Effector CD4-positive, alpha-beta T cell (primary cell): ENCODE measurements around the gene MGLL.

Experiments used
- DNase-seq: peaks from one replicate; pipeline ENCODE4 v3.0.0-alpha.2; 2020

The MGLL gene

DNA sequence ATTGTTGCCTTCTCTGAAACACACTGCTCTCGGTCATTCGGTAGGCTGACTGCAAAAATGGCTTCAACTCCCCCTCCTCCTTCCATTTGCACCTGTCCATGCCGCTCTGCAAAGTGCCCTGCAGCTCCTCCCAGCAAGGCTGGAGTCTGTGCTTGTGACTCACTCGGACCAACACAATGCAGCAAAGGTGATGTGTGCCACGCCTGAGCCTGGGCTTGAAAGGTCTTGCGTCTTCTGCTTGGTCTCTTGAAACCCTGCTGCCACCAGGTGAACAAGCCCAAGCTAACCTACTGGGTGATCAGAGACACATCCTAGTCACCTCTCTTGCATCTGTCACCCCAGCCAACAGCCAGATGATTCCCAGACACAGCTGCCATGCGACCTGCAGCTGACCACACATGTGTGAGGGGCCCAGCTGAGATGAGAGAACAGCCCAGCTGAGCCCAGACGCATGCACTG, 71.1 kb downstream of the MGLL start:
- DNase-seq = no peak

DNA sequence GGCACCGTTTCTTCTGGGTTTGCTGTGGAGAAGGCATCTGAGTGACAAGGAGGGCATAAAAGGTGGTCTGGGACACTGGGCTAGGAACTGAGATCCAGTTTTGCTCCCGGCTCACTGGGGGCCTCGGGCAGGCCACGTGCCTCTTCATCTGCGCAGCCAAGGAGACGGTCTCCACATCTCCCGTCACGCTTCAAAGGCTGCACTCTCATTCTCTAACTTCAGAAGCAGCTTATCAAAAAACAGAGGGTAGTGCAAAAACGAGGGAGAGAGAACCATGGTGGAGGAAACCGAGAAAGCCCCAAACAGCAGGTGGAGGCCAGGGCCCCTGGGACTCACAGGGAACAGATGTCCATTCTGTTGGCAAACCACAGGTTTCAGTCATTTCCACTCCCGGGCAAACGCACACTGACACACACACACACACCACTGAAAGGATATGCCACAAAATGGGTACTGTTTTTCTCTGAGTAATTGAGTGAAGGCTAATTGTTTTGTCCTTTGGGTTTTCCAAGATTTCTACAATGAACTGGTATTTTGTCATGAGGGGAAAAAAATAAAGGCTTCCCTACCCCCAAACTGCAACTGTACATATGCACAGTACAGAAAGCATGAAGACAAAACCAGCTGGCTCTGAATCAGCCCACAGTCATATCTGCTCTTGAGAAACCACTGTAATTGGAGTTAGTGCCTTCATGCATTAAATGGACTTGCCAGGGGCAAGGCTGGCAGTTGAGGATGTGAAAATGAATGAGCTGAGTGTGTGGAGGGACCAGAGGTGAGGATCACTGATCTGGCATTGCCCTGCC, 71.9 kb downstream of the MGLL start:
- DNase-seq = no peak

DNA sequence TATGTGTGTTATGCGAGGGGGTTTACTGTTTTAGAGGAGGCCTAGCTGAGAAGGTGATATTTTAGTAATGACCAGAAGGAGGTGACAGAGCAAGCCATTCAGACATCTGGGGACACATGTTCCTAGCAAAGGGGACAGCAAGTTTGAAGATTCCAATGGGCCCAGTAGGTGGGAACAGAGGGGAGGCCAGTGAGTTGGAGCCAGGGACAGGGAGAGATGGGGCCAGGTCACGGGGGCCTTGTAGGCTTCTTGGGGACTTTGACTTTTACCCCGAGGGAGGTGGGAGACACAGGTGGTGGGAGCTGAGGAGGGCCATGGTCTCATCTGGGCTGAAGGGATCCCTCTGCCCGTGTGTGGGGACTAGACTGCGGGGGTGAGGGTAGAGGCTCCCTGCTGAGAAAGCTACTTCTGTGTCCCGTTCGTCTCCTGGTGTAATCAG, 72.5 kb downstream of the MGLL start:
- DNase-seq = no peak

DNA sequence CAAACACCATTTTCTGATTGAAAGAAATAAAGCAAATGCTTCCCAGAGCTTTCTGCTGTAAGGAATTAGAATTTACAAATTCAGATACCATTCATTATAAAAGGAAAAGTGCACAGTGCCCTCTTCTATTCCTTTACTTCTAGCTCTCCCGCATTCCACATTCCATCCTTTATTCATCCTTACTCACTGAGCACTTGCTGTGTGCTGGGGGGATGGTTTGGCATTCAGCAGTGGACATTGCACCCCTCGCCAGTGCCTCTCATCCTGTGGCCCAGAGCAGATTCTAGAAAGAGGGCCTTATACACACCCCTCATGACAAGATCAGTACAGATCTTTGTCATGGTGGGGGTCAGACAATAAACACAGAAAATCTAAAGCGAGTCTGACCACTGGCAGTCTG, 73.0 kb downstream of the MGLL start:
- DNase-seq = no peak

DNA sequence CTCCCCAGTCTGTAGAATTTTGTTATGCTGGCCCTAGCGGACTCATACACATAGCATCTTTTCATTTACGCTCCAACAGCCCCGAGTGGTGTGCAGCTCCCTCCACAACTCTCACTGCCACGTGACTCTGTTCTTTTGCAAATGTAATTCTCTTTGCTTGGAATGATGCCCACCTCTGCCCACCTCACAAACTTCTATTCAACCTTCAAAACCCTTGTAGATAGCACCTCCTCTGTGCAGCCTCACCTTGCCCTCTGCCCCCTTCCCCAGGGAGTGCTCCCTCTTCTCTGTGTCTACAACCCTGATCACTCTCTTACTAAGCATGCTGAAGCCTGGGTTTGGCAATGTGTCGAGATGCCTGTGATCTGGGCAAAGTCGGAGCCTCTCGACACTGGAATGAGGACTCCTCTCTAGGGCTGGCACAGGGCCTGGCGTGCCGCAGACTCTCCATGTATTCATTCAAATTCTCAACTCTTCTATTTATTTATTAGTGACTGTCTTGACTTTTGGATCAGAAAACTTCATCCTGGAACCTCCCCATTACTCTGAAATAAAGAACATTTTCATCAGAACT, 73.5 kb downstream of the MGLL start:
- DNase-seq = no peak

DNA sequence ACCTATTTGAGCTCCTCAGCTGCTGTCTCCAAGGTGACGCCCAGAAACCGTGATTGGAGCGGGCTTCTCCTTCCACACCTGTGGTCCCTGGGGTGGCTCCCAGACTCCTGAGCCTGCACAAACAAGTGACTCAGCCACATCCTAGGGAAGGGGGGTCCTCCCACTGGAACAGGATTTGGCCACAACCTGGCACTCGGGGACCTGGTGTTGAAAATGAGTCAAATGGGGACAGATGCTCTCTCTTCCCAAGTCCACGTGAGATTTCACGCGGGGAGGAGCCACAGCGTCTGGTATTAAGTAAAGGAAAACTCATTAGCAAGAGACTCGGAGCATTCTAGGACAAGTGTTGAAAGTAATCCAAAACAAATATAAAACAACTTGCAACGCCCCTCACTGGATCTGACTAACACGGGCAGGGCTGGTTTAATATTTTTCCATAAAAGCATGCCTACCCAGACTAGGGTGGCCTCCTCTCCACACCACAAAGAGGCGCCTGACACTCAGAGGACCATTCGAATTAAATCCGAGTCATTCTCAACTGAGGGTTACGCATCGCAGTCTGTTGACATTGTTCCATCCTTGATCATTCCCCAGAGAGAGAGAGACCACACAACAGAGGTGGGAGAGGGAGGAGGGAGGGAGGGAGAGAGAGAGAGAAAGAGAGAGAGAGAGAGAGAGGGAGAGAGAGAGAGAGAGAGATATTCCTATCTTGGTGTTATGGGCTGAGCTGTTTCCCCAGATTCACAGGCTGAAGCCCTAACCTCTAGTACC, 74.4 kb downstream of the MGLL start:
- no peak for DNase-seq

DNA sequence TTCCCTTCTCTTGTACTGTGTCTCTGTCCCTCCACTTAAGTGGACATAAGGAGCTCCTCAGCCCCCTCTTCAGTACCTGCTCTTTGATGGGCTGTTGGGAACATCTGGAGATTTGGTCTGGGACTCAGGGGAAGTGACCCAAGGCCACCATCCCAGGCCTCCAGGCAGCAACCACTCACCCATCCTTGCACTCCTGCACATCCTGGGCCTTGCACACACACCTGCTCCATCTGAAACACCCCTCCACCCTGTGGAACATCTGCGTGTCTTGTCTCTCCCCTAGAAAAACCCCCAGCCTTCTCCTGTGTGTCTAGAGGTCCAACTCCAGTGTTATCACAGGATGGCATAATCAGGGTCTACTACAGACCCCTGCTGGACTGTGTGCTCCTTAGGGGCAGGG, 75.2 kb downstream of the MGLL start:
- no peak for DNase-seq

DNA sequence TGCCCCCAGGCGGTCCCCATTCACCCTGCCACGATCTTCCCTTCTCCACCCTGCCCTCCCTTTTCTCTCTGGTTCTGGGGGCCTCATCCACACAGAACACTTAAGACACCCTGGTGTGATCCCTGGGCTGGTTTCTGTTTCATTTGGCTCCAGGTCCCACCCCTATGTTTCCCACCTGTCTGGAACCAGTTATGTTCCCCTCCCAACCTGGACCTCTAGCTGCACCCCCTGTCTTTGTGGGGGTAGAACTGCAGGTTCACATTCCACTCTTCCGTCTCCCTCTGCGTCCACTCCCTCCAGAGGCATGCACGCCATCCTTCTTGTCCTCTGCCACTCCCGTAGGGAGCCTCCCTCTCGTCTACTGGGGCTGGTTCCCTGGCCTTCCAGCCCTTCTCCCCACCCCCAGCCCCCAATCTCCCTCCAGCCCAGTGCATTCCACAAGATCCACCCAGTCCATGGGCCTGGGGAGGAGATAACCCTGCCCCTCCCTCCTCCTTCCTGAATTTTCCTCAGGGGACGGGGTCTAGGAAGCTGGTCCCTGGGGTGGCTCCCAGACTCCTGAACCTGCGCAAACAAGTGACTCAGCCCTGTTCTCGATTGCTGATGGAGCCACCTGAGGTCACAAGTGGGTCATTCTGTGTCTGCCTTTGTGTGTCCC, 75.8 kb downstream of the MGLL start:
- no peak for DNase-seq

DNA sequence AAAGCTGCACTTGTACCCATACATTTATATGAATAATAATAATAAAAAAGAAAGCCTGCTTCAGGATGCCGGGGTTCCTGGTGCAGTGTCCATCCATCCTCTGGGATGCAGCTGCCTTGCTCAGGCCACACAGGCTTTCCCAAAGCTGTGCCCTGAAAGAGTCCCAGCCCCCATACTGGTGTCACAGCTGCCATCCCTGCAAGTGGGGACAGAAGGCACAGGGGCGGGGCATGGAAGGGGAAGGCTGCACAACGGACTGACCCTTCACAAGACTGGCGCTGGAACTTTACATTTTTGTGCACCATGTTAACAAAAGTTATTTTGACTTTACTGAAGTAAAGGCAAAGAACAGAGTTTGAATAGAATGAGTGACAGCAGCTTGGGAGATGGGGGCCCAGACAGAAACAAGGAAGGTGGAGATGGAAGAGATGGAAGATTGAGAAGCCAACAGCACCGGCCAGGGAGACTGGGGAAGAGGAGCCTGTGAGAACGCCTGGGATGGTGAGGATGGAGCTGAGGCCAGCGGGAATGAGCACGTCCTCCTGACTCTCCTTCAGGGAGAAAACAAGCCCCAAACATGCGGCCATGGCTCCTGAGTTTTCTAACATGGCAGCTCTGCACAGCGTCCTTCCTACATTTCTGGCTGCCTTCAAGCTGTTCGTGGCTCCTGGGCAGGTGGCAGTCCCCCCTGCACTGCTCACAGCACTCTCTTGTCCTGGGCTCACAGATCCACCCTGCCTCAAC, 76.5 kb downstream of the MGLL start:
- DNase-seq = no peak

DNA sequence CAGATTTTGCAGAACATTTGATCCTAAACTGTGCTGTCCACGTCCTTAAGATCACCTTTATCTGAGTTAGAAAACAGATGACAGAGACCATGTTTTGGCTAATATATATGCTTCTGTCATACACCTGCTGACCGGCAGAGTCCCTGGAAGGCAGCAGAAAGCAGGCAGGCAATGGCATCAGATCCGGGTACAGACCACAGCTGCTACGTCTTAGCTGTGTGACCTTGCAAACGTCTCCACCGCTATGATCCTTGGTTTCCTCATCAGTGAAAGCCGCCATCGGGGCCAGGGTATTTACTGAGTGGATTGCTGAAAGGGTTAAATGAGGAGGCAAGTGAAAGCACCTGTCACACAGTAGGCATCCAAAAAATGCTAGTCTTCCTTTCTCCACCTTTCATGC, 77.4 kb downstream of the MGLL start:
- no peak for DNase-seq

DNA sequence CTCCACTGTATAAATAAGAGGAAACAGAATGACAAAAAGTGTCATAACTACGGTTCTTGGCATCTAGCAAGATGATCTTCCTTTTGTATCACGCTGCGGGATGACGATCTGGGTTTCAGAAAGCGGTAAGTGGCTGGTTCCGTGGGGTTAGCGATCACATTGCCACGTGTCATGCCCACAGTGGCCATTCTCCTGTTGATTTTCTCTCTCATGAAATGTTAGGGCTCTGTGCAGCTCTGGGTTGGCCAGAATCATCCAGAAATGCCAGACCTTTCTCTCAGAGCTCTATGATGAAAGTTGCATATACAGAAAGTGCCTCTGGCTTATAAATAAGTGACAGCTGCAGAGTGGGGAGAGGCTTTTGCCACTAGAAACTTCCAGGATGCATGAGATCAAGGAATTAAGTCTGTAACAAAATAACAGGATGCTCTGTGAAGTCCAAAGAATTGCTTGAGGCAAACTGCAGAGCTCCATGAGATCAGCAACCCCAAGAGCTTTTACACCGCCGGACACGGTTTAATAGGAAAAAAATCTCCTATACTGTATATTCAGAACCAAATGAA, 78.0 kb downstream of the MGLL start:
- DNase-seq = no peak

DNA sequence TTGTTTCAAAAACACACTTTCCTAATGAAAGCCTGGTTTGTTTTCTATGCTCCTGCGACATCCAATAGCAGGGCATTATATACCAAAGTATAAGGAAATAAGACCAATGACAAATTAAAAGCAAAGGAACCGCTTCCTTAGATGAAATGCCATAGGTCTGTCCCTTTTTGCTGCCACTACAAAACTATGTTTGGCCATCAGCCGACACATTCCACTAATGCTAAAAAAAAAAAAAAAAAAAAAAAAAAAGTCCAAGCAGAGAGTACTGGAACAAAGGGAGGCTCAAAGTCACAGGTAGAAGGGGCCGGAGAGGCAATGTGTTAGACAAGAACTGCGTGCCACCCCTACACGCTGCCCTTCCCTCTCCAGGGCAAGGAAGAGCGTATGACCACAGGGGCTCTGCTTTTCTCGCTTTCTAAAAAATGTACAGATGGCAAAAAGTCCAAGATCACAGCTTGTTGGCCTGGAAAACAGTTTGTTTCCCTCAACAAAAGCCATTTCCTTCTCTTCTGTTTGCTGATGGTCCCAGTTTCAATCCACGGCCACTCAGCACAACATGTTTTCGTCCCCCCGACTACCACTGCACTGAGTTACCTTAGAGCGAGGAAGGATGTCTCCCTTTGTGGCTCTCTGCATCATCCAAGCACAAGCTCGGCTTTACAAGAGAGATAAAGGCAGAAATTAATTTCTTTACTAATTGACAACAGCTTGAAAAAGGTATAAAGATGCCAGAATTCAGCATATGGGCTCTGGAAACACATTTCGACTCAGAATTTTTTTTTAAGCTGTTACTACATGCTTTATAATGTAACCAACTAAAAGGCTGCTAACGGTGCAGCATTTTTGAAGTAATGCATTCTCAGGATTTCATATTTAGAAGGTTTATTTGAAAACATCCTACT, 78.7 kb downstream of the MGLL start:
- DNase-seq = no peak

DNA sequence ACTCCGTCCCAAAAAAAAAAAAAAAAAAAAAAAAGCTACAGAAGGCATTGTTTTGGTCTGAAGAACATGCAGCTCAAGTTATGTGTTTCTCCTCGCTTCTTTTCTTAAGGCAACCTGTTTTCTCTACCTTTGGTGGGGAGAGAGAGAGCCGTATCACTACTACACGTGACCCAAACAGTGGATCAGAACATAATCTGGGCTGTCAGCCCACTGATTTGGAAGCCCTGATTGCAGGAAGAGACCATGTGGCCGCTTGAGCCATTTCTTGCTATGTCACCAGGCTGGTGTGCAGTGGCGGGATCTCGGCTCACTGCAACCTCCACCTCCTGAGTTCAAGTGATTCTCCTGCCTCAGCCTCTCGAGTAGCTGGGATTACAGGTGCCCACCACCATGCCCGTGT, 79.7 kb downstream of the MGLL start:
- no peak for DNase-seq

DNA sequence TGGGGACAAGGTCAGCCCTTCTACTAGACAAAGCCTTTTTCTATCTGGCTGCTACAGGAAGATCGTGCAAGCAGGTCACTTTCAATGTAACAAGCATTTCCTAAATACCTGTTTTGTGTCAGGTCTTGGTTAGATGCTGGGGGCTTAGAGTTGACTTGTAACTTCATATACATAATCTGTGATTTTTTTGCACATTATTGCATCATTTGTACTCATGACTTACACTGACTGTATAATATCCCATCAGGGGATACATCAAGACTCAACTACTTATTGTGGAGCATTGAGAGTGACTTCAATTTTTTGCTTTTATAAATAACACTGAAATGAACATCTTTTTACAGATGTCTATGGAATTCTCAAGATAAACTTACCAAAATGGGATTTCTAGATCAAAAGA, 80.6 kb downstream of the MGLL start:
- DNase-seq = no peak

DNA sequence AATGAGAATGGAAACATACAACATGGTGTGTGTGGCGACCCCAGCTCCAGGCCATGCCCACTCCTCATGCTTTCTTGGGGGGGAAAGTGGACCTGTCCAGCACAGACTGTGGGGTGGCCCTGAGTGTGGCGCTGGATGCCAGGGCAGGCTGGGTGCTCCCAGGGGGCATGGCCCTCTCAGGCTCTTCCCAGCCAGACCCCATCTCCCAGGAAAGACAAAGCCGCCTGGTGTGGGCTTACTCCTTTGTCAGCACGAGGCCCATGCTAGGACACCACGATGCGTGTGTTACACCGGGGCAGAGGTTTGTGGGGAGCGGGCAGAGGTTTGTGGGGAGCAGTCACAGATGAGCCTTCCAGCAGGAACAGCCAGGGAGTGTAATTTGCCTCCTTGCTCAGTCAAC, 81.1 kb downstream of the MGLL start:
- no peak for DNase-seq

DNA sequence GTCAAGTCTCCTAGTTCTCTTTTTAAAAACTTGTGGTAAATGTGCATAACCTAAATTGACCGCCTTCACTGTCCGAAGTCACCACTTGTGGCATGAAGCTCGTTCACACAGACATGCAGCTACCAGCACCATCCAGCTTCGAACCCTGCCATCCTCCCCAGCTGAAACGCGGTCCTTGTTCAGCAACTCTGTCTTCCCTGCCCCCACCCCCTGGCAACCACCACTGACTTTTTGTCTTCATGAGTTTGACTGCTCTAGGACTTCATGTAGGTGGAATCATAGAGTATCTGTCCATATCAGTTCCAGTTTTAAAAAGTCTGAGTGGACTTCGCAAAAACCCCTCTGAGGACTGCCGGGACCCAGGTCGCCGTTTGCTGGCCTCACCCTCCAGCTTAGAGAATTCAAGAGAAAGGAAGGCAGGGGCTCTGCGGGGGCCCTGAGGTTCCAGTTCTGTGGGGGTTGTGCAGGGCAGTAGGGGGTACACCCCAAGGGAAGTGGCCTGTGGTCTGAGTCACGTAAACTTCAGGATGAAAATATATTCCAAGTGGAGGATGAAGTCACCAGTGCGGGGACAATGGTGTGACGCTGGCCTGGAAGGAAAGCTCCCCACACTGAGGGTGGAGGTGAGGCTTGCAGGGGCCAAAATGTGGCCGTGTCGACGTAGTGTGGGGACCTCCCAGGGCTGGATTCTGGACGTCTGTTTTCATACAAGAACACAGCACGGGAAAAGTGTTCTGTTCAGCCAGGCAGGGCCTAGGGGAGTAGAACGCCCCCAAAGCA, 82.0 kb downstream of the MGLL start:
- no peak for DNase-seq

DNA sequence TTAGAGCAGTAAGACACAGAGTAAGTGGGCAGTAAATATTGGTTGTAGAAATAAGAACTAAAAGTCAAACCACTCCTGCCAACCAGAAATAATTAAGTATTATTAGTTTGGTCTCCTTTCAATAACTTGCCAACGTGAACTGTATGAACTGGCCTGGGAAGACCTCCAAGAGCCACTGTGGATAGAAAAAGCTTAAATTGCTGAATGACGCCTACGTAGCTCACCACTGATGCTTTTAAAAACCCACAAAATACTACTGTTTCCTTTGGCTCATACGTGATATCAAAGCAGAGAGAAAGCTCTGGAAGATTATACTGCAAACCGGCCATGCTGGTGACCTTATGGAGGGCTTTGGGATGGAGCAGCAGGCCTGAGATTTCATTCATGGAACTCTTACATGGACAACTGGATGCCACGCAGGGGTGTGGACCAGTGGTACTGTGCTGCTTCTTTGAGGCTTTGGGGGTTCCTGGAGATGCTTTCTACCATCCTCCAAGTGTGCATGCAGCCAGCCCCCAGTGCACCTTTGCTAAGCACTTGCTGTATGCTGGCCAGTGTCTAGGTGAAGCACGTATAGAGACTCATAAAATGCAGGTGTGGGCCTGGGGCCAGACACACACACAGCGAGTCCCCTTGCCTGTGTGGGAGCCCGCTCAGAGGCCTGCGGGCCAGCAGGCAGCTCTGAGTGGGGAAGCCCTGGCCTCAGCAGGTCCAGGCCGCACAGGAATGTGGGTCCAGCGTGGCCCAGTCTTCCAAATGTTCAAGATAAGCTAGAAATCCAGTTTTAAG, 82.8 kb downstream of the MGLL start:
- no peak for DNase-seq

DNA sequence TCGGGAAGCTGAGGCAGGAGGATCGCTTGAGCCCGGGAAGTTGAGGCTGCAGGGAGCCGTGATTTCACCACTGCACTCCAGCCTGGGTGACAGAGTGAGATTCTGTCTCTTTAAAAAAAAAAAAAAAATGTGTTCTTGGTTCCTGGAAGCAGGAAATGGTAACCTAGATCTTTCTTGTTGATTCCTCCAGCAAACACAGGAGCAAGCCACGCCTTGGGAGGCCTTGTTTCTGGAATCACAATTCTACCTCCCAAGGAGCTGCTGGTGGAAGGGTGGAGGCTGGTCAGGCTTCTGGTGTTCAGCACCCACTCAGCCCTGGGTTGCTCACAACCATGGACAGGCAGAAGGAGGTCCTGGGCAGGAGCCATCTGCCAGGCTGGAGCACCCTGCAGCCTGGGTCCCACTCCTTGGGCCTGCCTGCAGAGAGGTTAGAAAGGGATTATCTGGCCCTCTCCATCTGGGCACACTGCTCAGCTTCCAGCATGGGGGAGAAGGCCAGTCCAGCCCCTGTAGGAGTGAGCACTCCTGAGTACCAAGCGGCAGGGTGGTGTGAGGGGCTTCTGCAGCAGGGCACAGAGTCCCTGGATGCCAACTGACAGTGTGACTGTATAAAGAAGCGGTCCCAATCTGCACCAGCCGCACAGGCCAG, 84.0 kb downstream of the MGLL start:
- DNase-seq = no peak
